IPS-15b (cell line): ENCODE measurements around the gene CBX3.
A peak's percentile ranks its signal among the peaks of the same experiment; 100 is the strongest.
"Not testable (repeated sequence)": the region's sequence is repeated elsewhere in the genome, so short reads cannot be mapped to it uniquely, and the experiment has no call there.

Experiments
- H3K27me3 ChIP-seq: one replicate; pipeline ENCODE4 v1.6.1; 2013; ENCODE audit warnings: low read length; ENCODE audit not compliant: control insufficient read depth, insufficient read depth
- H3K36me3 ChIP-seq: one replicate; pipeline ENCODE4 v1.6.1; 2013; ENCODE audit warnings: low read length; ENCODE audit not compliant: control insufficient read depth, insufficient read depth
- H3K4me1 ChIP-seq: one replicate; pipeline ENCODE4 v1.6.1; 2013; ENCODE audit warnings: mild to moderate bottlenecking, low read length; ENCODE audit not compliant: control insufficient read depth, insufficient read depth
- H3K4me3 ChIP-seq: one replicate; pipeline ENCODE4 v1.5.1; 2013; ENCODE audit warnings: low read depth, low read length
- H3K9ac ChIP-seq: one replicate; pipeline ENCODE4 v1.6.1; 2013; ENCODE audit warnings: low read depth, mild to moderate bottlenecking, low read length
- H3K9me3 ChIP-seq: one replicate; pipeline ENCODE4 v1.6.1; 2013; ENCODE audit warnings: mild to moderate bottlenecking, low read length; ENCODE audit not compliant: control insufficient read depth, insufficient read depth

The CBX3 gene

DNA sequence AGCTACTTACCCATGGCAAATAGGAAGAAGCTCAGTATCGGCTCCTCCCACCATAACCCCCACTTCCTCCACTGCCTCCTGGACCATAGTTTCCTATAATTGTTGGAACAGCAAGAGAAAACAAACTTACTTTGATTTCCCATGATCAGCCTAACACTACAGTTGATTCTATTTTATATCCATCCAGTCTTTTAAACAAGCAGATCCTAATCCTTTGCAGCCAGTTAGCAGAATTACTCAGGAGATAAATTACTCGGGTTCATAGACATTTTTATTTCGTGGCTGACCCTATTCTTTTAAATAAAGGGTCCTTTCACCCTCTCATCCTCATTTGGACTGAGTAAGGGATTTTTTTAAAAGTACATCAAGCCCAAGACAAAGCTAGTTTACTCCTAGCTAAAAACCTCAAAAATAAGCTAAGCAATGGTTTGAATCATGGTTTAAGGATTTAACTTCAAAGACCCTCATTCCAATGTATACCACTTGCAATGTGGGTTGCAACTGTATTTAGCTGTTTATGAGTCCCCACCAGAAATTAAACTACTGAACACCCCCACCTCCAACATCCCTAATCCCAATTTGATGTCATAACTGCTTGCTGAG lies 9.0 kb upstream of the CBX3 start:
- H3K27me3 ChIP-seq: no peaks in the 10 kb centered on the region
- no peaks in the 10 kb centered on the region for H3K9me3 ChIP-seq
- no peak overlapping the region for H3K9ac ChIP-seq
- H3K4me3 ChIP-seq: no peak overlapping the region
- H3K36me3 ChIP-seq: peaks cover 61% of the 10 kb centered on the region
- H3K4me1 ChIP-seq: no peaks in the 10 kb centered on the region

DNA sequence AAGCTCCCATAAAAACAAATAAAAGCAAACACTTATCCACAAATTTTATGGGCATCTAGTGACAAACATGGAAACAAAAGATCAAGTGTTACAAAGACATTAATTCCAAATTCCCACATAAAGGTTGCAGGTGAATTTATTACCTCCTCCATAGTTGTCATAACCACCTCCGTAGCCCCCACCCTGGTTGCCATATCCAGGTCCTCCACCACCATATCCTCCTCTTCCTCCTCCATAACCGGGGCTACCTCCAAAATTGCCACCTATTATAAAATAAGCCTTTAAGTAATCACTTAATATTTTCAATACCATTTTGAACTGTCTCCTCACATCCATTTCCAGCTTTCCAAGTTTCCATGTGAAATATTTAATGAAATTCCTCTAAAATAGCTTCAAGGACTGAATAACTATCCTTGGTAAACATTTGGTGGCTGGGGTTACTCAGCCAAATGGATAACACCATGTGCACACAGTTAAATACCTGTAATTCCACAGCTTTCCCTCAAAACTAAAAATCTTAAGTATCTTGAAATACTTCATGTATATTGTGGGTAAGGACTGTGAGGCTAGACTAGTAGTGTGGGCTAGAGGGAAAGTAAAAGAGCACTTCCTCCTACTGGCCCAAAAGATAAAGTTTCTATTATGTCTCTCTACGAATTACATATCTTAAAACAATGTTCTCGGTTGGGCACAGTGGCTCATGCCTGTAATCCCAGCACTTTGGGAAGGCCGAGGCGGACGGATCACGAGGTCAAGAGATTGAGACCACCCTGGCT lies 7.9 kb upstream of the CBX3 start:
- H3K36me3 ChIP-seq: peaks cover 61% of the 10 kb centered on the region
- H3K27me3 ChIP-seq: no peaks in the 10 kb centered on the region
- no peak overlapping the region for H3K4me3 ChIP-seq
- H3K4me1 ChIP-seq: no peaks in the 10 kb centered on the region
- H3K9ac ChIP-seq: no peak overlapping the region
- H3K9me3 ChIP-seq: no peaks in the 10 kb centered on the region

GRCh38 chr7:26194764-26195163 lies 6.8 kb upstream of the CBX3 start:
- H3K36me3 ChIP-seq: peaks cover 62% of the 10 kb centered on the region
- H3K4me3 ChIP-seq, H3K4me1 ChIP-seq, H3K9ac ChIP-seq, H3K27me3 ChIP-seq, H3K9me3 ChIP-seq: not testable (repeated sequence)

DNA sequence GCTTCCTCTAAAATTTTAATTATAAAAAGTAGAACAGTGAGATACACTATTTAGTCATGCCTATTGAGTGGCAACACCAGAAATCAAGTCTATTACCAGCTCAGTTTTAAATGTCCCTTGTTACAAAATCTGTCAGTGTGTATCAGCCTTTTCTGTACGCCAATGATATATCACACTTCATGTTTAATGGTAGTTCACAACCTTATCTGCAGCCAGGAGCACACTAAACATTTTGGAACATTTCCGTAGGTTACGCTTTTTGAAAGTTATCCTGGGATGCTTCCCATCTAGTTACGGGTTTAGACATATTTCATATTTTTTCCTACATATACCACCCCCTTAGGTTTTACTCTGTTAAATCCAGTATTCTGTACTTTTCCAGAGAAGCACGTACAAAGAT lies 6.4 kb upstream of the CBX3 start:
- no peaks in the 10 kb centered on the region for H3K9me3 ChIP-seq
- H3K36me3 ChIP-seq: peaks cover 64% of the 10 kb centered on the region
- H3K4me1 ChIP-seq: no peaks in the 10 kb centered on the region
- no peak overlapping the region for H3K4me3 ChIP-seq
- peak overlapping the region; percentile 13 for H3K9ac ChIP-seq
- H3K27me3 ChIP-seq: no peaks in the 10 kb centered on the region

GRCh38 chr7:26195867-26196657 lies 5.5 kb upstream of the CBX3 start:
- H3K9me3 ChIP-seq: no peaks in the 10 kb centered on the region
- peaks cover 56% of the 10 kb centered on the region for H3K36me3 ChIP-seq
- H3K27me3 ChIP-seq: no peaks in the 10 kb centered on the region
- no peak overlapping the region for H3K9ac ChIP-seq
- H3K4me1 ChIP-seq: no peaks in the 10 kb centered on the region
- H3K4me3 ChIP-seq: no peak overlapping the region

DNA sequence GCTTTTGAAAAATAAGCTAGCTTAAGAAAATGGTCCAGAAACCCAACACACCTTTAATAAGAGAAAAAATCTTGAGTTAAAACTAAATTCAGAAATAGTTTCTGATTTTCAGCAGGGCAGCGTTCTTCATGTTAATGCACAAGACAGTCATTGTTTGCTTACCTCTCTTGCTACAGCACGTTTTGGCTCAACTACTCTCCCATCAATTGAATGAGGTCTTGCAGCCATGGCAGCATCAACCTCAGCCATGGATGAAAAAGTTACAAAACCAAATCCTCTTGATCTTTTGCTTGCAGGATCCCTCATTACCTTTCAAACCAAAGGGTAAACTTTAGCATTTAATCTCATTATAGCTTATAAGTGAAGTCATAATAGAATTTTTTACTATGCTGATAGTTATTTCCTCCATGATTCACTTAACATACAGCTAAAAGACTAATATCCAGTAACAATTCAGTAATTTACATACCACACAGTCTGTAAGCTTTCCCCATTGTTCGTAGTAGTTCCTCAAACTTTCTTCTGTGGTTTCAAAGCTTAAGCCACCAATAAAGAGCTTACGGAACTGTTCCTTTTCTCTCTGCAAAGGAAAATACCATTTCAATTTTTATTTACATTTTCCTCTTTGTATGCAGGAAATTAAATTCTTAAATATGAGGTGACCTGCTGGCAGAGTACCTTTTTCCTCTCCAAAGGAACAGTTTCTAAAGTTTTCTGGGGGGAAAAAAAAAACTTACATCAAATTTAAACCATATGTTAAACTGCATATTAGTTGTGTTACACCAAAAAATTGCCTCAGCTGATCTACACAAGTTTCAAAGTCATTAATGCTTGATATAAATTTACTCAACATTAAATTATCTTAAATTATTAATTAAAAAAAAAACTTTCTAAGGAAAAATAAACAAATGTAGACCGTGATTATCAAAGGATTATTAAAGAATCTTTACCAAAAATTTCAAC lies 4.1 kb upstream of the CBX3 start:
- Histone ChIP-seq H3K9ac (peak overlapping the region; percentile 100), H3K27me3 (no peaks in the 10 kb centered on the region), H3K36me3 (peaks cover 46% of the 10 kb centered on the region), H3K9me3 (no peaks in the 10 kb centered on the region), H3K4me3 (peak overlapping the region; percentile 97), H3K4me1 (no peaks in the 10 kb centered on the region)

DNA sequence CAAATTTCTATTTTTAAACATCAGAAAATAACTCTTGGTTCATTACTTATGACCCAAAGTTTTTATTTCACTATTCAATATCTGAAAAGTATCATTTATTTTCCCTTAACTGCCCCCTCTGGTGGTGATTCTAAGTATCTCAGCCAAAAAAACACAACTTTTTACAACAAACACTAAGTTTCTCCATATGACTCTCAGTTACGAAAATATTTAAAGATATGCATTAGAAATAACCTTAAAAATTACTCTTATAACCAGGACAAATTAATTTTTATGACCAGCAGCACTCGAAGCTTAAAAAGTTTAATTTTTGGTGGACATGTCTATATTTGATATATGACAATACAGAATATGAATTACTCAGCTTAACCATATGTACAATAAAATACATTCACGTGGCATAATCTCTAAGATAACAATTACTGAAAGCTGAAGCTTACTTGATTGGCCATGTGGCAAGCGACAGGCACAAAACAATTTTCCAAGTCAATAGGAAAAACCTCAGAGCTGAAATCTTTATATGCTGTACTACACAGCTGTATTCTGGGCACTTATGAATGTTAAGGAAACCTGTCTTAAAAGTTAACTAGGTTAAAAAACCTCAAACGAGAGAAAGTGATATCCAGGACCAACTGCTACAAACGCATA lies 3.3 kb upstream of the CBX3 start:
- no peaks in the 10 kb centered on the region for H3K4me1 ChIP-seq
- H3K27me3 ChIP-seq: no peaks in the 10 kb centered on the region
- peak overlapping the region; percentile 100 for H3K9ac ChIP-seq
- H3K9me3 ChIP-seq: no peaks in the 10 kb centered on the region
- H3K36me3 ChIP-seq: peaks cover 39% of the 10 kb centered on the region
- peak overlapping the region; percentile 97 for H3K4me3 ChIP-seq

GRCh38 chr7:26198781-26199169 lies 2.8 kb upstream of the CBX3 start:
- peak overlapping the region; percentile 100 for H3K9ac ChIP-seq
- H3K9me3 ChIP-seq: no peaks in the 10 kb centered on the region
- H3K36me3 ChIP-seq: peaks cover 35% of the 10 kb centered on the region
- H3K4me3 ChIP-seq: peak overlapping the region; percentile 97
- no peaks in the 10 kb centered on the region for H3K27me3 ChIP-seq
- H3K4me1 ChIP-seq: no peaks in the 10 kb centered on the region

GRCh38 chr7:26199301-26200037 lies 2.1 kb upstream of the CBX3 start:
- Histone ChIP-seq H3K27me3 (no peaks in the 10 kb centered on the region), H3K4me1 (no peaks in the 10 kb centered on the region), H3K9me3 (no peaks in the 10 kb centered on the region), H3K4me3 (peak overlapping the region; percentile 97), H3K9ac (peak overlapping the region; percentile 100), H3K36me3 (peaks cover 28% of the 10 kb centered on the region)

DNA sequence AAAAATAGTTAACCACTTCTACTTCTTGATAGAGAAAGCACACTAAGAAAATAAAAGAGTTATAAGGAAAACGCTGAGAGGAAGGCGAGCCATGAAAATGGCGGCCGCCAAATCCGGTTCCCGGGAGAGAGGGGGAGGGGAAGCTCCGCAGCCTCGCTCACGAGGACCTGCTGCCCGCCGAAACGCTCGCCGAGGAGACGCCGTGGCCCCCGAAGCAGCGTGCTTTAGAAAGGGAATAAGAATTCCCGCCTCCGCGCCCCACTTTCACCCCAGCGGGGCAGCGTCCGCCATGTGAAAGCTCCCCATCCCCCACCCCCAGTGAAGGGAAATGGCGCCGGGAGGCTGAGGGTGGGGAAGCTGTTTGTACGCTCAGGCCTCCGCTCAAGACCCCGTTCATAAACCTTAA lies 1.5 kb upstream of the CBX3 start:
- H3K9ac ChIP-seq: peak overlapping the region; percentile 100
- no peaks in the 10 kb centered on the region for H3K9me3 ChIP-seq
- peaks cover 24% of the 10 kb centered on the region for H3K36me3 ChIP-seq
- H3K4me3 ChIP-seq: peak overlapping the region; percentile 97
- H3K27me3 ChIP-seq: no peaks in the 10 kb centered on the region
- H3K4me1 ChIP-seq: no peaks in the 10 kb centered on the region
